Tibial nerve (tissue), 4 donors: Measurements from ENCODE around the gene ZGLP1. TPM values are rescaled to one million over a fixed set of nuclear protein-coding genes. Genes with fewer than 3 reads are reported as not detected.

ENCODE experiments used
- DNase-seq, 2 donors: peaks; one replicate each; pipeline ENCODE4 v3.0.0-alpha.2; 2019; ENCODE audit warnings: low spot score in 2 of 2
- H3K27ac ChIP-seq, 4 donors: fragments of 200-600 bp; sonication (generic) in 3 of 4; one replicate each; pipeline ENCODE4 v1.5.1; 2017 to 2019; ENCODE audit warnings: mild to moderate bottlenecking in 1 of 4
- H3K27me3 ChIP-seq, 2 donors: fragments of 200-600 bp; sonication (generic) in 1 of 2; one replicate each; pipeline versions ENCODE4 v1.5.1 to v1.6.0; 2017 to 2019
- H3K36me3 ChIP-seq, 3 donors: fragments of 200-600 bp; sonication (generic); one replicate each; pipeline ENCODE4 v1.5.1; 2018 to 2019
- H3K4me1 ChIP-seq, 4 donors: fragments of 200-600 bp; sonication (generic) in 3 of 4; one replicate each; pipeline ENCODE4 v1.5.1; 2017 to 2019
- H3K4me3 ChIP-seq, 4 donors: fragments of 200-600 bp; sonication (generic) in 3 of 4; one replicate each; pipeline ENCODE4 v1.5.1; 2017 to 2019; ENCODE audit warnings: mild to moderate bottlenecking in 1 of 4, moderate library complexity in 1 of 4
- H3K9me3 ChIP-seq, 4 donors: fragments of 200-600 bp; sonication (generic) in 3 of 4; one replicate each; pipeline ENCODE4 v1.5.1; 2017 to 2019
- EP300 ChIP-seq, 2 donors: sonication (generic); formaldehyde crosslinking; IDR thresholded peaks; one replicate each; pipeline ENCODE4 v1.6.1; 2017; ENCODE audit warnings: antibody characterized with exemption in 2 of 2, mild to moderate bottlenecking in 1 of 2
- POLR2A ChIP-seq, 2 donors: fragments of 450-650 bp; IDR thresholded peaks; one replicate each; pipeline ENCODE4 v1.6.1; 2017; ENCODE audit warnings: antibody characterized with exemption in 2 of 2, mild to moderate bottlenecking in 2 of 2, moderate library complexity in 2 of 2
- WGBS, 2 donors: methylation state at CpG; one replicate each; pipeline ENCODE4 v1.1.5; 2018; 5-methylcytosine and 5-hydroxymethylcytosine counted together
- total RNA-seq, 4 donors: library from RNA; depleted of rRNA; stranded (reverse); fragments of >200 nt; gene quantifications; one replicate each; pipeline ENCODE4 v1.1.0, GENCODE V29; 2016
- TF ChIP-seq, protein P1 (sequence below), 5 experiments: fragments of 200-600 bp in 3 of 5; fragments of 450-650 bp in 2 of 5; sonication (generic) in 3 of 5; IDR thresholded peaks; one replicate each; pipeline ENCODE4 v1.5.1; 2016 to 2019; ENCODE audit warnings: antibody characterized with exemption in 5 of 5, mild to moderate bottlenecking in 3 of 5, moderate library complexity in 2 of 5

Gene ZGLP1
- total RNA-seq, 4 donors from 2014 or later, result 2.9 to 4.5 (median 3.5) TPM

DNA sequence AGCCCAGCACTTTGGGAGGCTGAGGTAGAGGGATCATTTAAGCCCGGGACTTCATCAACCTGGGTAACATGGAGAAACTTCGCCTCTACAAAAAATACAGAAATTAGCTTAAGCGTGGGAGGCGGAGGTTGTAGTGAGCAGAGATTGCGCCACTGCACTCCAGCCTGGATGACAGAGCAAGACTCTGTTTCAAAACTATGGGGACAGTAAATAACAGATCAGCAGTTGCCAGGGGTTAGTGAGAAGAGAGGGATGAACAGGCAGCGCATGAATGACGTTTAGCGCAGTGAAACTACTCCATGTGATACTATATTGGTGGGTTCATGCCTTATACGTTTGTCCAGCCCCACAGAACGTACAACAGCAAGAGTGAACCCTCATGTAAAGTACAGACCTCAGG, 36.9 kb upstream of the ZGLP1 start:
- Histone ChIP-seq H3K27me3 (no peaks in the 10 kb centered on the region), H3K4me1 (no peaks in the 10 kb centered on the region), H3K9me3 (no peaks in the 10 kb centered on the region), H3K27ac (no peak overlapping the region), H3K4me3 (no peak overlapping the region), H3K36me3 (peaks cover 0 to 29% (median 3%) of the 10 kb centered on the region in 3 donors)
- 59 to 72% methylated on average over 10 of the region's 10 CpGs for WGBS, 2 donors
- no peak for TF ChIP-seq POLR2A (IDR thresholded peaks at IDR 0.05)
- TF ChIP-seq, protein P1, sequence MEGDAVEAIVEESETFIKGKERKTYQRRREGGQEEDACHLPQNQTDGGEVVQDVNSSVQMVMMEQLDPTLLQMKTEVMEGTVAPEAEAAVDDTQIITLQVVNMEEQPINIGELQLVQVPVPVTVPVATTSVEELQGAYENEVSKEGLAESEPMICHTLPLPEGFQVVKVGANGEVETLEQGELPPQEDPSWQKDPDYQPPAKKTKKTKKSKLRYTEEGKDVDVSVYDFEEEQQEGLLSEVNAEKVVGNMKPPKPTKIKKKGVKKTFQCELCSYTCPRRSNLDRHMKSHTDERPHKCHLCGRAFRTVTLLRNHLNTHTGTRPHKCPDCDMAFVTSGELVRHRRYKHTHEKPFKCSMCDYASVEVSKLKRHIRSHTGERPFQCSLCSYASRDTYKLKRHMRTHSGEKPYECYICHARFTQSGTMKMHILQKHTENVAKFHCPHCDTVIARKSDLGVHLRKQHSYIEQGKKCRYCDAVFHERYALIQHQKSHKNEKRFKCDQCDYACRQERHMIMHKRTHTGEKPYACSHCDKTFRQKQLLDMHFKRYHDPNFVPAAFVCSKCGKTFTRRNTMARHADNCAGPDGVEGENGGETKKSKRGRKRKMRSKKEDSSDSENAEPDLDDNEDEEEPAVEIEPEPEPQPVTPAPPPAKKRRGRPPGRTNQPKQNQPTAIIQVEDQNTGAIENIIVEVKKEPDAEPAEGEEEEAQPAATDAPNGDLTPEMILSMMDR (IDR thresholded peaks at IDR 0.05), result no peak
- no peak for TF ChIP-seq EP300 (IDR thresholded peaks at IDR 0.05)
- DNase-seq, result no peak

DNA sequence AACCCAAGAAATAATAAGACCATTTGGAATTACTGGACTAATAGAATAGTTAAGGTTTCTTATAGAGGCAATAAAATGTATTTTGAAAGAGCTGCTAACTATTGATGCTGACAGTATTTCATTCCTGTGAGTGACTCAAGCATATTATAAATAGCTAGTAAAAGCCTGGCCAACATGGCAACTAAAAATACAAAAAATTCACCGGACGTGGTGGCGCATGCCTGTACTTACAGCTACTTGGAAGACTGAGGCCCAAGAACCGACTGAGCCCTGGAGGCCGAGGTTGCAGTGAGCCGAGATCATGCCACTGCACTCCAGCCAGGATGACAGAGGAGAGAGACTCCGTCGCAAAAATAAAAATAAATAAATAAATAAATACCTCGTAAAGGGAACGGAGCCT, 35.2 kb upstream of the ZGLP1 start:
- TF ChIP-seq EP300 (IDR thresholded peaks at IDR 0.05), result no peak
- TF ChIP-seq, protein P1 (IDR thresholded peaks at IDR 0.05), result no peak
- no peak for TF ChIP-seq POLR2A (IDR thresholded peaks at IDR 0.05)
- Histone ChIP-seq H3K36me3 (peaks cover 0 to 12% (median 0%) of the 10 kb centered on the region in 3 donors), H3K4me1 (no peaks in the 10 kb centered on the region), H3K27me3 (no peaks in the 10 kb centered on the region), H3K9me3 (no peaks in the 10 kb centered on the region), H3K4me3 (no peak overlapping the region), H3K27ac (no peak overlapping the region)
- WGBS, 2 donors, result 84 to 87% methylated on average over 10 of the region's 10 CpGs
- no peak for DNase-seq

DNA sequence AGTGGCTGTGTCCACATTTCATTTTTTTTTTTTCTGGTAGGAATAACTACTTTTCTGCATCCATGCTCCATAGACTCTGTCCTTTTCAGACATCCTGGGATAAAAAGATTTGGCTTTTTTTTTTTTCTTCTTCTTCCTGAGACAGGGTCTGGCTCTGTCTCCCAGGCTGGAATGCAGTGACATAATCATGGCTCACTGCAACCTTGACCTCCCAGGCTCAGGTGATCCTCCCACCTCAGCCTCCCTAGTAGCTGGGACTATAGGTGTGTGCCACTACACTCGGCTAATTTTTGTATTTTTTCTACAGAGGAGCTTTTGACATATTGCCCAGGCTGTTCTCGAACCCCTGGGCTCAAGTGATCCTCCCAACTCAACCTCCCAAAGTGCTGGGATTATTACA, 33.9 kb upstream of the ZGLP1 start:
- H3K9me3 ChIP-seq, result no peaks in the 10 kb centered on the region
- no peak overlapping the region for H3K4me3 ChIP-seq
- no peaks in the 10 kb centered on the region for H3K4me1 ChIP-seq
- 69 to 81% methylated on average over 2 of the region's 2 CpGs for WGBS, 2 donors
- no peaks in the 10 kb centered on the region for H3K27me3 ChIP-seq
- no peaks in the 10 kb centered on the region for H3K36me3 ChIP-seq
- TF ChIP-seq, protein P1 (IDR thresholded peaks at IDR 0.05), result no peak
- TF ChIP-seq POLR2A (IDR thresholded peaks at IDR 0.05), result no peak
- no peak for TF ChIP-seq EP300 (IDR thresholded peaks at IDR 0.05)
- no peak for DNase-seq
- H3K27ac ChIP-seq, result no peak overlapping the region

DNA sequence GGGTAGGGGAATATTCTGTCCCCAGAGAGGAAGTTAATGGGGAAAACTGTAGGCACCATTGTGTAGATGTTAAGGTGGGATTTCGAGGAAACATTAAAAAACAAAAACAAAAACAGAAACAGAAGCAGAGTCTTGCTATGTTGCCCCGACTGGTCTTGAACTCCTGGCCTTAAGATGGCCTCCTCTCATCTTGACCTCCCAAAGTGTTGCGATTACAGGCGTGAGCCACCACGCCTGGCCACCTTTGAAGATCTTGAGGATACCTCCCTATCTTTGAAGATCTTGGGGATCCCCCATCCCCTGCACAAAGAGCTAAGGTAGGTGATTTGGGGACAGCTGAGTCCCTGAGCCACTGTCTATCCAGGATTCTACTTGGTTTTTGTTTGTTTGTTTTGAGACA, 30.4 kb upstream of the ZGLP1 start:
- no peaks in the 10 kb centered on the region for H3K9me3 ChIP-seq
- H3K36me3 ChIP-seq, result no peaks in the 10 kb centered on the region
- no peak for DNase-seq
- no peak overlapping the region for H3K27ac ChIP-seq
- TF ChIP-seq POLR2A (IDR thresholded peaks at IDR 0.05), result no peak
- no peak for TF ChIP-seq EP300 (IDR thresholded peaks at IDR 0.05)
- TF ChIP-seq, protein P1 (IDR thresholded peaks at IDR 0.05), result no peak
- peaks cover 0 to 7% (median 0%) of the 10 kb centered on the region in 4 donors for H3K4me1 ChIP-seq
- whole genome bisulfite sequencing, 2 donors, result 81 to 86% methylated on average over 5 of the region's 5 CpGs
- no peaks in the 10 kb centered on the region for H3K27me3 ChIP-seq
- H3K4me3 ChIP-seq, result no peak overlapping the region

DNA sequence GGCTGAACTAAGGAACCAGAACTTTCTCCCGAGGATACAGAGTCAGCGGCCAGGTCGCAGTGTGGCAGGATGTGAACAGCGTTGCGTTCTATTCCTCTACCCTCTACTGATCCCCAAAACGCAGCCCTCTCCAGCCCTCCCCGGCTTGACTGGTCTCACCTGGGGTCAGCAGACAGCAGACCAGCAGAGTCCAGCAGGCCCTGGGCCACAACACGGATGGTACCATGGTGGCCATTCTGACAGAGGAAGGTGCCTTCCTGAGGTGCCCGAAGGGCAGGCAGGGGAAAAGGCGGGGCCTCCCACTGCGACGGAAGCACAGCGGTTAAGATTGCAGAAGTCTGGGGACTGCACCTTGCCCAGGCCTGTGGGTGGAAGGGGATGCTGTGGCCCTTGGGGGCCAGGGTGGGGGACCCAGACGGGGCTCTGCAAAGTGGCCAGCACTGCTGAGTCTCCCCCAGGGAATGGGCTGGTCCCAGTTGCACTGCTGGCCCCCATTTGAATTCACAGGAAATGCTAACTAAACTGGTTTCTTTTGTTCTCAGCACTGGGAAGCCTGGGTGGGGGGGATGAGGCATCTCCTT, 29.9 kb upstream of the ZGLP1 start, which contains the start of gene ICAM3:
Gene ICAM3 (minus strand): TSS at position 245 of the 581 bp plus-strand sequence. CDS start 10 bp downstream, at position 235.
- peak within 1 kb of the TSS in 1 of 4 donors; percentile 65 for H3K27ac ChIP-seq
- 60 to 77% methylated on average over 14 of the region's 14 CpGs for WGBS, 2 donors
- DNase-seq, result no peak
- H3K4me1 ChIP-seq, result peaks cover 0 to 8% (median under 1%) of the 10 kb centered on the region in 4 donors
- H3K4me3 ChIP-seq, result peak within 1 kb of the TSS in 1 of 4 donors; percentile 33
- no peaks in the 10 kb centered on the region for H3K9me3 ChIP-seq
- TF ChIP-seq EP300 (IDR thresholded peaks at IDR 0.05) (no peak), POLR2A (IDR thresholded peaks at IDR 0.05) (no peak)
- TF ChIP-seq, protein P1 (IDR thresholded peaks at IDR 0.05), result no peak
- H3K27me3 ChIP-seq, result no peaks in the 10 kb centered on the region
- no peaks in the 10 kb centered on the region for H3K36me3 ChIP-seq
